ENCODE results near the gene GLIS1.

GLIS1 gene

GRCh38 chr1:53543778-53544695, 194.9 kb downstream of the GLIS1 start:
- H3K27ac ChIP-seq: no peak overlapping the region
- TF ChIP-seq ZFX (IDR thresholded peaks at IDR 0.05): no peak
- TF ChIP-seq CTCF (conservative IDR thresholded peaks at IDR 0.05): no peak

GRCh38 chr1:53543130-53543777, 195.7 kb downstream of the GLIS1 start:
- no peak overlapping the region for H3K27ac ChIP-seq
- no peak for TF ChIP-seq ZFX (IDR thresholded peaks at IDR 0.05)
- TF ChIP-seq CTCF (conservative IDR thresholded peaks at IDR 0.05): no peak

GRCh38 chr1:53542551-53542950, 196.4 kb downstream of the GLIS1 start:
- H3K27ac ChIP-seq: no peak overlapping the region
- TF ChIP-seq CTCF (conservative IDR thresholded peaks at IDR 0.05) (no peak), ZFX (IDR thresholded peaks at IDR 0.05) (no peak)

- TF ChIP-seq ZFX (IDR thresholded peaks at IDR 0.05) (no peak), CTCF (conservative IDR thresholded peaks at IDR 0.05) (no peak)
- H3K27ac ChIP-seq: no peak overlapping the region
These were observed 197.0 kb downstream of the GLIS1 start for GRCh38 chr1:53541761-53542550.

- no peak overlapping the region for H3K27ac ChIP-seq
- TF ChIP-seq CTCF (conservative IDR thresholded peaks at IDR 0.05): no peak
- no peak for TF ChIP-seq ZFX (IDR thresholded peaks at IDR 0.05)
These were observed 197.7 kb downstream of the GLIS1 start for GRCh38 chr1:53541263-53541625.

- no peak overlapping the region for H3K27ac ChIP-seq
- TF ChIP-seq CTCF (conservative IDR thresholded peaks at IDR 0.05) (no peak), ZFX (IDR thresholded peaks at IDR 0.05) (no peak)
These were observed 198.2 kb downstream of the GLIS1 start for GRCh38 chr1:53540604-53541262.
